ENCODE data around the gene FBXL7.

- TF ChIP-seq ZNF8 (CRISPR knock-in tag; IDR thresholded peaks at IDR 0.05), result no peak
- TF ChIP-seq PATZ1 (CRISPR knock-in tag; IDR thresholded peaks at IDR 0.05; ENCODE audit: borderline replicate concordance), result no peak
- TF ChIP-seq CSDC2 (CRISPR knock-in tag; IDR thresholded peaks at IDR 0.05), result no peak
- TF ChIP-seq OSR1 (CRISPR knock-in tag; IDR thresholded peaks at IDR 0.05), result no peak
- TF ChIP-seq SNAI2 (CRISPR knock-in tag; IDR thresholded peaks at IDR 0.05), result no peak
Measured at GRCh38 chr5:15948190-15948589, 448.2 kb downstream of the FBXL7 start.
